RWPE2 (cell line): ENCODE results near the gene CDH12.

Experiments used
- ATAC-seq: fragments of 200-7000 bp; cut with Tn5 transposase; 3 replicates; pipeline ENCODE4 v1.9.1; 2021; ENCODE audit warnings: low read depth
- DNase-seq: peaks from one replicate; pipeline ENCODE4 v3.0.0-alpha.2; 2020; ENCODE audit warnings: low spot score
- H3K27ac ChIP-seq: fragments of 450-650 bp; 2 replicates; pipeline ENCODE4 v1.5.1; 2017; ENCODE audit warnings: mild to moderate bottlenecking; ENCODE audit not compliant: poor library complexity, severe bottlenecking
- H3K27me3 ChIP-seq: fragments of 250-450 bp; sonication (Bioruptor Pico); 2 replicates; pipeline ENCODE4 v1.5.1; 2021; ENCODE audit warnings: mild to moderate bottlenecking, moderate library complexity; ENCODE audit not compliant: insufficient read depth, poor library complexity, severe bottlenecking
- H3K36me3 ChIP-seq: fragments of 250-450 bp; sonication (Bioruptor Pico); 2 replicates; pipeline ENCODE4 v1.5.1; 2020; ENCODE audit warnings: low read depth, mild to moderate bottlenecking, moderate library complexity
- H3K4me1 ChIP-seq: fragments of 250-450 bp; sonication (Bioruptor Pico); 2 replicates; pipeline ENCODE4 v1.5.1; 2021; ENCODE audit warnings: mild to moderate bottlenecking, moderate library complexity; ENCODE audit not compliant: insufficient read depth, poor library complexity, severe bottlenecking
- H3K4me3 ChIP-seq: fragments of 250-450 bp; sonication (Bioruptor Pico); 2 replicates; pipeline ENCODE4 v1.5.1; 2021; ENCODE audit warnings: mild to moderate bottlenecking, moderate library complexity; ENCODE audit not compliant: severe bottlenecking
- H3K9me3 ChIP-seq: fragments of 250-450 bp; sonication (Bioruptor Pico); 2 replicates; pipeline ENCODE4 v1.5.1; 2021; ENCODE audit warnings: mild to moderate bottlenecking, moderate library complexity; ENCODE audit not compliant: severe bottlenecking
- TF ChIP-seq, protein P1 (sequence below): fragments of 450-650 bp; IDR thresholded peaks from one replicate; pipeline ENCODE4 v1.5.1; 2017; ENCODE audit warnings: mild to moderate bottlenecking, moderate library complexity; ENCODE audit not compliant: poor library complexity, severe bottlenecking

CDH12 gene

DNA sequence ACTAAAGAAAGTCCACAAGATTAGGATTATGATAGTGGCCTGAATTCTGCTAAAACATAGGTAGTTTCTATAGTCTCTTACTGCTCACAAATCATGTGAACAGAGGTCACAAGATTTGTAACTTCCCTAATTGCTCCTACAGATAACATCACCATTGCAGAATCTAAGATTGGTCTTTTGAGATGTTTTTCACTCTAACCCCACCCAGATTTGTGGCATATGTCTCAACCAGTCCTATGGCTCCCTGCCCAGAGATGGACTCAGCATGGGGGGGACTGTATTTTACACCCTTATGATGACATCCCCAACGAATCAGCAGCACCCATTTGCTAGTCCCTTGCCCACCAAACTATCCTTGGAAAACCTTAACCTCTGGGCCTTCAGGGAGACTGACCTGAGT is 1046.2 kb downstream of the CDH12 start:
- DNase-seq, result no peak

DNA sequence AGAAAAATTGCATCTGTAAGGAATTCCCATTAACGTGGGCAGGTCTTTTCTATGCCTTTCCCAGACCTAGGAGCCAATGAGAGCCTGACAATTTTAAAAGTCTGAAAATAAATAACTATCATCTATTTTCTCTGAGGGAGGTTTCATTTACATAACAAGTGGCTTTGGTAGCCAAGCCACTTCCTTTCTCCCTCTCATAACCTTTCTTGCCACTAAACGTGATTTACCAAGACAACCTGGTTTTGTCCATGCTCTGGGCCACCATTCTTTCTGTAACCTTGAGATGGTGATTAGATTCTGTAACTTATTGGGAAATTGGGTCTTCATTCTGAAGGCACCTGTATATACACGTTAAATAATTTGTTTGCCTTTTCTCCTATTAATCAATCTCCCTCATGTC is 1046.9 kb downstream of the CDH12 start:
- Histone ChIP-seq H3K36me3 (no peaks in the 10 kb centered on the region), H3K4me1 (peaks cover 12% of the 10 kb centered on the region), H3K9me3 (no peaks in the 10 kb centered on the region), H3K4me3 (no peak overlapping the region), H3K27ac (no peak overlapping the region), H3K27me3 (no peaks in the 10 kb centered on the region)
- DNase-seq (no peak), ATAC-seq (no peak)
- TF ChIP-seq, protein P1, sequence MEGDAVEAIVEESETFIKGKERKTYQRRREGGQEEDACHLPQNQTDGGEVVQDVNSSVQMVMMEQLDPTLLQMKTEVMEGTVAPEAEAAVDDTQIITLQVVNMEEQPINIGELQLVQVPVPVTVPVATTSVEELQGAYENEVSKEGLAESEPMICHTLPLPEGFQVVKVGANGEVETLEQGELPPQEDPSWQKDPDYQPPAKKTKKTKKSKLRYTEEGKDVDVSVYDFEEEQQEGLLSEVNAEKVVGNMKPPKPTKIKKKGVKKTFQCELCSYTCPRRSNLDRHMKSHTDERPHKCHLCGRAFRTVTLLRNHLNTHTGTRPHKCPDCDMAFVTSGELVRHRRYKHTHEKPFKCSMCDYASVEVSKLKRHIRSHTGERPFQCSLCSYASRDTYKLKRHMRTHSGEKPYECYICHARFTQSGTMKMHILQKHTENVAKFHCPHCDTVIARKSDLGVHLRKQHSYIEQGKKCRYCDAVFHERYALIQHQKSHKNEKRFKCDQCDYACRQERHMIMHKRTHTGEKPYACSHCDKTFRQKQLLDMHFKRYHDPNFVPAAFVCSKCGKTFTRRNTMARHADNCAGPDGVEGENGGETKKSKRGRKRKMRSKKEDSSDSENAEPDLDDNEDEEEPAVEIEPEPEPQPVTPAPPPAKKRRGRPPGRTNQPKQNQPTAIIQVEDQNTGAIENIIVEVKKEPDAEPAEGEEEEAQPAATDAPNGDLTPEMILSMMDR, result no peak

More for the DNA sequence above, 1046.2 kb downstream of the CDH12 start:
- no peak overlapping the region for H3K27ac ChIP-seq
- no peaks in the 10 kb centered on the region for H3K9me3 ChIP-seq
- no peaks in the 10 kb centered on the region for H3K36me3 ChIP-seq
- no peak overlapping the region for H3K4me3 ChIP-seq
- H3K27me3 ChIP-seq, result no peaks in the 10 kb centered on the region
- TF ChIP-seq, protein P1, result no peak
- ATAC-seq, result peak; percentile 74
- H3K4me1 ChIP-seq, result peaks cover 12% of the 10 kb centered on the region

DNA sequence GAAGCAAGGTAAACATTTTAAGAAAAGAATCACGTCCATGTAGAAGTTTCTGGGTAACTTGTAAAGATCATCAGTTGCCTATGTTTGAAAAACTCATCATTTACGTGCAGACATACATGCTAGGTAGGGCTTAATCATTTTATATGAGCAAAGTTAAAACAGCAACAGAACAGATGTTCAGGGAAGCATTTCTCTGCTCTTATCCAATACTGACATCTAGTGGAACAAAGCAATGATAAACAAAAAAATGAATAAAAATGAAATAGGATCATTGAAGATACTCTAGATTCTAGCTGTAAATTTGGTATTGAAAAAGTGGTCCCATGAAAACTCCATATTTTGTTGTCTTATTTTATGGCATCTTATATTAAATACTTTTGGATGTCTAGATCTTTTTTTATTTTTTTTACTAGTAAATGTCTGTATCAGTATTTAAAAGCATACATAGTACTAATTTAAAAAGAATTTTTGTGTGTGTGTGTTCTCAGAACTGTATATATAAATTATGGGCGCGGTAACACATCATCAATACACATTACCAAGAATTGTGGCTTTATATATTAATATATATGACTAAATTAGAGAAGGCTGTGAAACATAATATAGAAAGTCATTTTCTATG is 1050.2 kb downstream of the CDH12 start:
- H3K9me3 ChIP-seq, result no peaks in the 10 kb centered on the region
- H3K36me3 ChIP-seq, result no peaks in the 10 kb centered on the region
- ATAC-seq (0 out of 3 replicates have a peak, but pooled peaks have one; percentile 42), DNase-seq (no peak)
- H3K27ac ChIP-seq, result no peak overlapping the region
- no peaks in the 10 kb centered on the region for H3K27me3 ChIP-seq
- TF ChIP-seq, protein P1, result peak; percentile 98
- peaks cover 6% of the 10 kb centered on the region for H3K4me1 ChIP-seq
- H3K4me3 ChIP-seq, result no peak overlapping the region

DNA sequence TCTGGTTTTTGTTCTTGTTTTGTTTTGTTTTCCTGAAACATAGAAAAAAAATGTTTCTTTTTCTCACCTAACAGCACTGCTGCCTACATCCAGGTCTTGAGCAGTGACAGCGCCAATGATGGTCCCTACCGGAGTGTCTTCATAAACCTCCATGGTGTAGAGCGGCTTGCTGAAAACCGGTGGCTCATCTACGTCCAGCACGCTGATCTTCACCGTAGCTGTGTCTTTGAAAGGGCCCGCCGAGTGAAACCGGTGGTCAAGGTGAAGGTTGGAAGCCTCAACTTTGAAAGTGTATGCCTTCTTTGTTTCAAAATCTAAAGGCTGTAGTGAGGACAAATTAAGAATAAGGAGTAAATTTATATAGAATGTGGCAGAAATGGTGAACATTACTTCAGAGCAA is 1051.0 kb downstream of the CDH12 start:
- no peaks in the 10 kb centered on the region for H3K36me3 ChIP-seq
- H3K27me3 ChIP-seq, result no peaks in the 10 kb centered on the region
- H3K9me3 ChIP-seq, result no peaks in the 10 kb centered on the region
- TF ChIP-seq, protein P1, result no peak
- DNase-seq (no peak), ATAC-seq (no peak)
- H3K4me1 ChIP-seq, result peaks cover 5% of the 10 kb centered on the region
- H3K27ac ChIP-seq, result no peak overlapping the region
- no peak overlapping the region for H3K4me3 ChIP-seq

DNA sequence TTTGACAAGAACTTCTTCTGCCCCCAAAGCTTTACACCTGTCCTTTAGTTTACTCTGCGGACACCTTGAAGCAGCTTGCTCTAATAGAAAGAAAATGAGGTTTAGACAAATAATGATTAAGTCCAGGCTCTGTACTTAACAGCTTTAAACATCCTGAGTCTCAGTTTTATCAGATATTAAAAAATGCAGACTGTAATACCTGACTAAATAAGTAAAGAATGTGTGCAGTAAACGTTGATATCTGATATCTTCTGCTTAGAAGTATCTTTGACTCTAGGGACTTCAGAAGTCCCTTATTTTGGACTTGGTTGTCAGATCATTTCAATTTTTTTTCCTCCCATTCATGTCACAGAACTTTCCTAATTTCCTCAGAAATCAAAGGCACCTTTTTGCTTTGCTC is 1060.4 kb downstream of the CDH12 start:
- TF ChIP-seq, protein P1, result no peak
- no peak overlapping the region for H3K4me3 ChIP-seq

More for the DNA sequence above, 1060.4 kb downstream of the CDH12 start:
- Histone ChIP-seq H3K36me3 (no peaks in the 10 kb centered on the region), H3K4me1 (peaks cover 21% of the 10 kb centered on the region), H3K27ac (no peak overlapping the region), H3K9me3 (no peaks in the 10 kb centered on the region), H3K27me3 (no peaks in the 10 kb centered on the region)
- DNase-seq (no peak), ATAC-seq (peak; percentile 80)
